HEK293T (cell line): ENCODE measurements around the gene DAZL.

Experiments
- BHLHE40 ChIP-seq: fragments of 450-650 bp; IDR thresholded peaks from 2 replicates; pipeline ENCODE4 v1.6.1; 2016; ENCODE audit warnings: mild to moderate bottlenecking, moderate library complexity, borderline replicate concordance
- CTBP1 ChIP-seq: fragments of 450-650 bp; IDR thresholded peaks from 2 replicates; pipeline ENCODE4 v1.6.1; 2016; ENCODE audit warnings: borderline replicate concordance
- FOXM1 ChIP-seq: fragments of 450-650 bp; IDR thresholded peaks from 2 replicates; pipeline ENCODE4 v1.6.1; 2017; ENCODE audit warnings: mild to moderate bottlenecking, borderline replicate concordance
- SP1 ChIP-seq: fragments of 450-650 bp; IDR thresholded peaks from 2 replicates; pipeline ENCODE4 v1.6.1; 2017
- SUZ12 ChIP-seq: fragments of 450-650 bp; IDR thresholded peaks from 2 replicates; pipeline ENCODE4 v1.6.1; 2016; ENCODE audit warnings: mild to moderate bottlenecking

DNA sequence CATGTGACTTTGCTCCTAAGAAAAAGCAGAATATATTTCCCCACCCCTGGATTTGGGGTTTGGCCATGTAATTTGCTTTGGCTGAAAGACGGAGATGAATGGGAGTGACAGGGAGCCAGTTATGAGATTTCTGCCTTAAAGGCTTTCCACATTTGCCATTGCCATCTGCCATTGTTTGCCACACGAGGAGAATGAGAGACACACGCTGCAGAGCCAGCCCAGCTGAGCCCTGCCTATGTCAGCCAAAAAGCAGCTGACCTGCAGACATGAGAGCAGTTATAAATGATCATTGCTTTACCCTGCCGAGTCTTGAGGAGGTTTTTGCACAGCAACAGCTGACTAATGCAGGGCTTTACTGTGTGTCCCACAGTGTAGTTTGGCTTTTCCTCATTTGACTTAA lies 51.1 kb downstream of the DAZL start:
- TF ChIP-seq CTBP1 (no peak), BHLHE40 (no peak), SUZ12 (no peak), FOXM1 (no peak), SP1 (no peak)
